Naive thymus-derived CD8-positive, alpha-beta T cell (primary cell): ENCODE measurements around the gene TWIST2. TPM values are rescaled to one million over a fixed set of nuclear protein-coding genes. Genes with fewer than 3 reads are reported as not detected.
A peak's percentile ranks its signal among the peaks of the same experiment; 100 is the strongest.

Experiments
- ATAC-seq, 2 donors: fragments of 150-1000 bp; cut with Tn5 transposase in 1 of 2; sonication (Bioruptor Pico), chemical (Tn5 transposase) in 1 of 2; 1 replicate in 1 of 2; 2 replicates in 1 of 2; pipeline ENCODE4 v1.10.0; 2021; ENCODE audit warnings: mild to moderate bottlenecking in 2 of 2, moderate library complexity in 2 of 2
- POLR2A ChIA-PET: fragments of 350-600 bp; sonication (Branson Sonifier 250); formaldehyde crosslinking; loops from one replicate; lab custom pipeline; 2021; ENCODE audit warnings: antibody characterized with exemption; lab: Charles Lee
- DNase-seq, 10 donors: peaks; one replicate each; pipeline versions ENCODE4 v3.0.0 to v3.0.0-alpha.2; 2020 to 2022
- H3K27ac Mint-ChIP-seq, 10 donors: one replicate each; pipeline ENCODE4 v1.8.0; 2020 to 2022; ENCODE audit warnings: mild to moderate bottlenecking in 10 of 10, mixed read lengths in 10 of 10, moderate library complexity in 4 of 10, inconsistent platforms in 1 of 10
- H3K27me3 Mint-ChIP-seq, 5 donors: one replicate each; pipeline ENCODE4 v1.8.0; 2021 to 2022; ENCODE audit warnings: mixed read lengths in 5 of 5
- H3K36me3 Mint-ChIP-seq, 3 donors: one replicate each; pipeline ENCODE4 v1.8.0; 2020 to 2022; ENCODE audit warnings: mixed read lengths in 3 of 3, mild to moderate bottlenecking in 2 of 3, inconsistent platforms in 1 of 3
- H3K4me1 Mint-ChIP-seq, 4 donors: one replicate each; pipeline ENCODE4 v1.8.0; 2021 to 2022; ENCODE audit warnings: mixed read lengths in 4 of 4
- H3K4me3 Mint-ChIP-seq, 10 donors: one replicate each; pipeline ENCODE4 v1.8.0; 2020 to 2022; ENCODE audit warnings: mild to moderate bottlenecking in 10 of 10, mixed read lengths in 10 of 10, moderate library complexity in 6 of 10, inconsistent platforms in 1 of 10
- H3K9me3 Mint-ChIP-seq, 9 donors: one replicate each; pipeline ENCODE4 v1.8.0; 2020 to 2022; ENCODE audit warnings: mixed read lengths in 9 of 9, mild to moderate bottlenecking in 3 of 9, inconsistent platforms in 1 of 9, moderate library complexity in 1 of 9
- polyA plus RNA-seq, 3 donors: library from polyadenylated mRNA; unstranded; fragments of 300-500 nt; fragmentation: Illumina TruSeq; gene quantifications; one replicate each; pipeline ENCODE4 v1.2.3, GENCODE V29; 2021
- total RNA-seq, 8 experiments: library from RNA in 2 of 8; stranded (reverse) in 2 of 8; gene quantifications; one replicate each; pipeline ENCODE4 v1.2.3 and lab custom pipeline; 2021 to 2026

Gene TWIST2
- total and polyA plus RNA-seq, 5 experiments from 2014 or later, result not detected

DNA sequence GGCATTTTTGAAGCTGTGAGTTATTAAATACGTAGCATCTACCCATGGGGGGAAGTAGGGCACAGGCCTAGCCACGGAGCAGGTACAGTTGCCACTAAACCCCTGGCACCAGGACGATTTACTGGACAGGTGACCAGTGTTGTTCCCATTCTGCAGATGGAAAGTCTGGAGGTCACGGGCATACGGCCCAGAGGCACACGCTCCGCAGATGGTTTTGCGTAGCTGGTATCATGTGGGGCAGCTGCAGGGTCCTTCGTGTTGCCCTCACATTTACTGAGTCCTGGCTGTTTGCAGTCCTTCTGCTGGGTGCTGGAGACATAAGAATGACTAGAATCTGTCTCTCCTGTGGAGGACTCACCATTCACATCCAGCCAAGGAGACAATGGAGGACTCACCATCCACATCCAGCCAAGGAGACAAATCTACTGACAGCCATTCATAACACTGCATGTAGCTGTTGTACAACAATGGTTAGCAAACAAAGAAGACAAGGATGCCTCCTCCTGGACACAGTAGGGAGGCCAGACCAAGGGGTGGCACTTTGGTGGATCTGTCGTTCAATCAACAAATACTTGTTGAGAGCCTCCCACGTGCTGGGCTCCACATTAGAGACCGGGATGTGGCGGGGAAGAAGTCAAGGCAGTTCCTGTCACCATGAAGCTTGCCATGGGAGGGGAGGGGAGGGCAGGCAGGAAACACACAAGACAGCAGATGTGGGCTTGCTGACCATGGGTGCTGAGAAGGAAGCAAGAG, 24.9 kb downstream of the TWIST2 start:
- Mint-ChIP-seq H3K4me3 (no peak overlapping the region), H3K27ac (no peak overlapping the region), H3K9me3 (peaks cover 0 to 14% (median 3%) of the 10 kb centered on the region in 9 donors), H3K36me3 (peaks cover 0 to 5% (median 0%) of the 10 kb centered on the region in 3 donors), H3K27me3 (peaks cover 5 to 32% (median 18%) of the 10 kb centered on the region in 5 donors), H3K4me1 (peaks cover 0 to under 1% (median 0%) of the 10 kb centered on the region in 4 donors)
- DNase-seq (peak in 1 of 10 donors; percentile 4), ATAC-seq (no peak)
- POLR2A ChIA-PET, result no interaction called here

- Mint-ChIP-seq H3K27ac (no peak overlapping the region), H3K27me3 (peaks cover 5 to 32% (median 18%) of the 10 kb centered on the region in 5 donors), H3K4me1 (no peaks in the 10 kb centered on the region), H3K9me3 (peaks cover 0 to 16% (median 3%) of the 10 kb centered on the region in 9 donors), H3K4me3 (no peak overlapping the region), H3K36me3 (peaks cover 0 to 5% (median 0%) of the 10 kb centered on the region in 3 donors)
- ATAC-seq (no peak), DNase-seq (peak in 1 of 10 donors; percentile 36)
- POLR2A ChIA-PET, result no interaction called here
Measured at GRCh38 chr2:238873381-238873801, 25.5 kb downstream of the TWIST2 start.

DNA sequence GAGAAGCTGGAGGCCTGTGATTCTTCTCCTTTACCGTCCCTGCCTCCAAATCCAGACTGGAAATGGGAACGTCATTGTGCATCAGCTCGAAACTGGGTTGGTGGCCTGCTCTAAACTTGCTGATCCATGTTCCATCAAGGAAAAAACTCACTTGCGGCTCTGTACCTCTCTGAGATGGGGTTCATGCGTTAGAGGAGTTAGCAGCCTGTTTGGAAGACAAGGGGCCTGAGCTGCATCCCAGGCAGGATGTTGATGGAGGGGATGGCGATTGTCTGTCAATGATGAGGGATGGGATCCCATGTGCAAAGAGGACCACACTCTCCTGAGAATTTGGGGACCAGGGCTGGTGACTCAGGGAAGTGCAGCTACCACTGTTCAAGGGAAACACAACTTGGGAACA, 26.0 kb downstream of the TWIST2 start:
- Mint-ChIP-seq H3K4me1 (no peaks in the 10 kb centered on the region), H3K27me3 (peaks cover 5 to 32% (median 18%) of the 10 kb centered on the region in 5 donors), H3K27ac (peak overlapping the region in 1 of 10 donors; percentile 8), H3K36me3 (peaks cover 0 to 5% (median 0%) of the 10 kb centered on the region in 3 donors), H3K4me3 (no peak overlapping the region), H3K9me3 (peaks cover 0 to 16% (median 3%) of the 10 kb centered on the region in 9 donors)
- no peak for ATAC-seq
- DNase-seq, result peak in 1 of 10 donors; percentile 9
- POLR2A ChIA-PET, result no interaction called here

DNA sequence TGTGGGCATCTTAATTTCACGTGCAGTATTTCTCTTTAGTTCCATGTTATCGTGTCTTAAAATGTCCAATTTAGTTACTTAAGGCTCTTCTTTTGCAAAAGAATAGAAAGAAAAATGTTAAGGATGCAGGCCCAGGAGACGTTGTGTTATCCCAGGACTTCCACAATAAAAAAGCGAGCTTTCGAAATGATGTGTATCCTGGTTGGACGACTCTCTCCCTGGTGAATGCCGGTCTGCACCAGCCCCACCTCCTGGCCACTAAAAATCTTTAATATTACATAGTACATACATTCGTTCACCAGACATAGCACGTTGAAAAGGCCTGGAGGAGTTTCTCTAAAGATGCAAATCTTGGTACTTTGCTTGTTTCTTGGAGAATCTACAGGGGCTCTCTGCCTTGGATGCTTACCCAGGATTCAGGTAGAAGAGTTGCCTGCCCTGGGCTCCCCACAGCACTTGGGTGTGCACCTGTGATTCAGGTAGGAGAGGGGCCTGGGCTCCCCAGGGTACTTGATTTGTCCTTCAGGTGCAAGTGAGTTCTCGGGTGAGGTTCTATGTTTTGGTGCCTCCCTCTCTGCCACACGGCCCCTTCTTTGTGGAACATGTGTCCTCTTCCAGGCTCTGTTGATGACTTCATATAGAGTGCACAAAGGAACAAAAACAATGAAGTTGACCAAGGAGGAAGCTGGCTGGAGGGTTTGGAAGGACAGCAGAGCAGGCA, 26.6 kb downstream of the TWIST2 start:
- no peaks in the 10 kb centered on the region for H3K4me1 Mint-ChIP-seq
- no peak overlapping the region for H3K4me3 Mint-ChIP-seq
- POLR2A ChIA-PET, result no interaction called here
- ATAC-seq (no peak), DNase-seq (peak in 1 of 10 donors; percentile 28)
- peaks cover 5 to 33% (median 21%) of the 10 kb centered on the region in 5 donors for H3K27me3 Mint-ChIP-seq
- peaks cover 0 to 5% (median 0%) of the 10 kb centered on the region in 3 donors for H3K36me3 Mint-ChIP-seq
- H3K9me3 Mint-ChIP-seq, result peaks cover 0 to 16% (median 3%) of the 10 kb centered on the region in 9 donors
- no peak overlapping the region for H3K27ac Mint-ChIP-seq

DNA sequence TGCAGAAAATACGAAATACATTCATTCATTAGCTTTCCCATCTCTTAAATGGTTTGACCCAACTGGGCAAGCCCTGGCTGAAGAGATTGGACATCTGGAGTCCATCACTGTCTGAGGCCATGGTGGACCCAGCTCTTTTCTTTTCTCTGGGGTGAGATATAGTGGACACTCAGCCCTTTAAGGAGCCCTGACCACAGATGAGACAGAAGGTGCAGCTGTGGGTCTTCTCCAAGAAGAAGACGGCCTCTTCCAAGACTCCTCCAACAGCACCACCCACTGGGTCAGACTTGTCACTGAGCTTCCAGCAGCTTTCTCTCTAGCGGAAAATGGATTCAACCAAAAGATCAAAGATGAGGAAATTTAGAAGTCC, 27.2 kb downstream of the TWIST2 start:
- Mint-ChIP-seq H3K4me1 (no peaks in the 10 kb centered on the region), H3K36me3 (peaks cover 0 to 5% (median 0%) of the 10 kb centered on the region in 3 donors), H3K27ac (no peak overlapping the region), H3K27me3 (peaks cover 7 to 33% (median 26%) of the 10 kb centered on the region in 5 donors), H3K9me3 (peaks cover 0 to 16% (median 3%) of the 10 kb centered on the region in 9 donors), H3K4me3 (no peak overlapping the region)
- DNase-seq (peak in 1 of 10 donors; percentile 23), ATAC-seq (no peak)
- POLR2A ChIA-PET, result no interaction called here

DNA sequence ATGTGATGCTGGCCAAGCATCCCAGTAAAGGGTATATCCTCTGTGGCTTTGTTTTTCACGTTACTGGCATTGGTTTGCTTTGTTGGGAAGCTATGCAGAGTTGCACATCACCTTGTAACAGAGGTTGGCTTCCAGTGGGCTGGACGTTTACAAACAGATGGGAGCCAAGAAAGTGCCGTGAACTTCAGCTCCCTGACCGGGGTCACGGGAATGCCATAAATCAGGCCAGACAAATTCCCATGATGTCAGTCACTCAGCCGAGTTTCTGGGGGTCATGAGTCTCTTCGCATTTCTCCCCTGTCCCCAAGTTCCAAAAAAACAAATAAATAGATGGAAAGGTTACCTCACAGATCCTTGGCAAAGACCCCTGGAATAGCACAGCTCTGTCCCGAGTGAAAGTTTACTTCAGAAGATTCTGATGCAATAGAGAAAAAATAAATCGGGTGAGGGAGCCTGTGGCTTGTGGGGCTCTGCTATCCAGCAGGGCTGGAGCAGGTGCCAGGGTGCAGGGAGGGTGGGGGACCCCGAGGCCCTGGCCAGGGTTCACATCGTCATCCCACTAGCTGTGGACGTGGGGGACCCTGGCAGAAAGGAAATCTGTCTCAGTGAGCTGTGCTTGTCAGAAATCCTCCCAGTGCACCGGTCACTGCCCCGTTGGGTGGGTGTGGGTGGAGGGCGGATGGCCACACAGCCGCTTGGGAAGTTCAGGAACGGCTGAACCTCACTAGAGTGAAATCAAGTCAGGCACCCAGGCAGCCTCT, 27.8 kb downstream of the TWIST2 start:
- POLR2A ChIA-PET, result no interaction called here
- ATAC-seq, result no peak
- no peaks in the 10 kb centered on the region for H3K4me1 Mint-ChIP-seq
- no peak overlapping the region for H3K27ac Mint-ChIP-seq
- peaks cover 0 to 16% (median 3%) of the 10 kb centered on the region in 9 donors for H3K9me3 Mint-ChIP-seq
- H3K4me3 Mint-ChIP-seq, result no peak overlapping the region
- peak in 1 of 10 donors; percentile 16 for DNase-seq
- peaks cover 0 to 5% (median 0%) of the 10 kb centered on the region in 3 donors for H3K36me3 Mint-ChIP-seq
- peaks cover 7 to 33% (median 26%) of the 10 kb centered on the region in 5 donors for H3K27me3 Mint-ChIP-seq

GRCh38 chr2:238876232-238876630, 28.3 kb downstream of the TWIST2 start:
- POLR2A ChIA-PET, result no interaction called here
- peak in 1 of 10 donors; percentile 4 for DNase-seq
- Mint-ChIP-seq H3K27me3 (peaks cover 7 to 33% (median 26%) of the 10 kb centered on the region in 5 donors), H3K9me3 (peaks cover 0 to 16% (median 3%) of the 10 kb centered on the region in 9 donors), H3K36me3 (peaks cover 0 to 5% (median 0%) of the 10 kb centered on the region in 3 donors), H3K4me1 (no peaks in the 10 kb centered on the region), H3K4me3 (no peak overlapping the region), H3K27ac (no peak overlapping the region)
- ATAC-seq, result no peak

- POLR2A ChIA-PET, result no interaction called here
- H3K9me3 Mint-ChIP-seq, result peaks cover 0 to 16% (median 3%) of the 10 kb centered on the region in 9 donors
- H3K4me3 Mint-ChIP-seq, result no peak overlapping the region
- H3K36me3 Mint-ChIP-seq, result peaks cover 0 to 5% (median 0%) of the 10 kb centered on the region in 3 donors
- DNase-seq, result peak in 1 of 10 donors; percentile 14
- peaks cover 9 to 37% (median 33%) of the 10 kb centered on the region in 5 donors for H3K27me3 Mint-ChIP-seq
- ATAC-seq, result no peak
- H3K27ac Mint-ChIP-seq, result no peak overlapping the region
- H3K4me1 Mint-ChIP-seq, result no peaks in the 10 kb centered on the region
Measured at GRCh38 chr2:238878051-238878735, 30.3 kb downstream of the TWIST2 start.

DNA sequence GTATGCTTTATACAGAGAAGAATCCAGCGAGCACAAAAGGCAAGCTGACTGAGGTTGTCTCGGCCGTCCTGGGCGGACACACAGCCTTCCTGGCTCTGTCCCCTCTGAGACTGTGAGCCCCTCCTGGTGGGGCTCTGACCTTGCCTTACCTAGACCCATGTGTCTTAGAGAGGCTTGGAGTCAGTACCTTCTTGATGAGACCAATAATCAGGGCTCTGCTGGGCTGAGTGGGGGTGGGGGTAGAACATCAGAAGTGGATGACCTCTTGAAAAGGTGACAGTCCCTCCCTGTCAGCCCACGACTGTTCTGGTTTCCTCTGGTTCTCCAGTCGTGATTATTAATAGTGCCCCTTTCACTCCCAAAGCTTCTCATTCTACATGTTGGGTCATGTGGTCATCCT, 31.2 kb downstream of the TWIST2 start:
- Mint-ChIP-seq H3K4me3 (no peak overlapping the region), H3K4me1 (no peaks in the 10 kb centered on the region), H3K27ac (no peak overlapping the region), H3K27me3 (peaks cover 7 to 38% (median 27%) of the 10 kb centered on the region in 5 donors), H3K36me3 (peaks cover 0 to 5% (median 0%) of the 10 kb centered on the region in 3 donors), H3K9me3 (peaks cover 0 to 16% (median 3%) of the 10 kb centered on the region in 9 donors)
- ATAC-seq, result no peak
- POLR2A ChIA-PET, result no interaction called here
- DNase-seq, result peak in 1 of 10 donors; percentile 40

DNA sequence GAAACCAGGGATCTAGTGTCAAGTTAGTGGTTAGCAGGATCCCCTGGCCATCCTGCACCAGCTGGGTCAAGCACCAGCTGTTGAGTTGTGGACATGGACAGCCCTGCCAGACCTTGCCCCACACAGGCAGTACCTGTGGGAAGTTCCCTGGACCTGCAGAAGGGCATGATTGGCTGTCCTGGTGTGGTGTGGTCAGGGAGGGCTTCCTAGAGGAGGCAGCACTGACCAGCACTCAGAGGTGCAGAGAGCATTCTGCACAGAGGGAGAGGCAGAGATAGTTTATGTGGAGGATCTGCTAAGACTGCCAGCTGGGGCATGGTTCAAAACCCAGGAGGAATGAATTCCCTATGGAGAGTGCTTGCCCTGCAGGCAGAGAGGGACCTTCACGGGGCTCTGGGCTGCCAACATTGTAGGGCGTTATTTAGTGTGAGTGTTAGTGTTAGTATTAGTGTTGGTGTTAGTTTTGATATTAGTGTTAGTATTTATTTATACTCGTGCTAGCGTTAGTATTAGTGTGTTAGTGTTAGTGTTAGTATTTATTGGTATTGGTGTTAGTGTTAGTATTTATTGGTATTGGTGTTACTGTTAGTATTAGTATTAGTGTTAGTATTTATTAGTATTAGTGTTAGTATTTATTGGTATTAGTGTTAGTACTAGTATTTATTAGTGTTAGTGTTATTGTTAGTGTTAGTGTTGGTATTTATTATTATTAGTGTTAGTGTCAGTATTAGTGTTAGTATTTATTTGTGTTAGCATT, 31.9 kb downstream of the TWIST2 start:
- Mint-ChIP-seq H3K4me1 (no peaks in the 10 kb centered on the region), H3K27me3 (peaks cover 7 to 36% (median 27%) of the 10 kb centered on the region in 5 donors), H3K27ac (no peak overlapping the region), H3K36me3 (peaks cover 0 to 5% (median 0%) of the 10 kb centered on the region in 3 donors), H3K9me3 (peaks cover 0 to 16% (median 3%) of the 10 kb centered on the region in 9 donors), H3K4me3 (no peak overlapping the region)
- DNase-seq, result peak in 1 of 10 donors; percentile 30
- no peak for ATAC-seq
- POLR2A ChIA-PET, result no interaction called here

DNA sequence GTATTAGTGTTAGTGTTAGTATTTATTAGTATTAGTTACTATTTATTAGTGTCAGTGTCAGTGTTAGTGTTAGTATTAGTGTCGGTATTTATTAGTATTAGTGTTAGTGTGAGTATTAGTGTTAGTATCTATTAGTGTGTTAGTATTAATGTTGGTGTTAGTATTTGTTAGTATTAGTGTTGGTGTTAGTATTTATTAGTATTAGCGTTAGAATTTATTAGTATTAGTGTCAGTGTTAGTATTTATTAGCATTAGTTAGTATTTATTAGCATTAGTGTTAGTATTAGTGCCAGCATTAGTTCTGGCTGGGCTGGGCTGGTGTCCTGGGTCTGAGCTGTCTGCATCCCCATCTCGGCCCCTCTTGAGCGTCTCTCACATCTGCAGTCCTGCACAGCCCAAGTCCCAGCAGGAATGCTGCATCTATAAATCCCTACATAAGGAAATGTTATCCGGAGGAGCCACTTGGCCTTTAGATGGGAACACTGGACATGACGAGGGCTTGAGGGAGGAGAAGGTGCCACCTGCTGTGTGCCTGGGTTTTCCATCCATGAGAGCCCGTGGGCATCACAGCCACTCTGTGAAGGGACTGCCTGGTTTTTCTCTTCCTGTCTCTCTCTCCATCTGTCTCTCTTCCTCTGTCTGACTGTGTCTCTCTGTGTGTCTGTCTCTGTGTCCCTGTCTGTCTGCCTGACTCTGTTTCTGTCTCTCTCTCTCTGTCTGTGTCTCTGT, 33.6 kb downstream of the TWIST2 start:
- H3K4me1 Mint-ChIP-seq, result peaks cover 0 to 4% (median 0%) of the 10 kb centered on the region in 4 donors

More for the DNA sequence above, 33.6 kb downstream of the TWIST2 start:
- ATAC-seq (peak; percentile 30 to 63), DNase-seq (peak in 2 of 10 donors; percentile 16 to 36)
- POLR2A ChIA-PET, result no interaction called here
- H3K27me3 Mint-ChIP-seq, result peaks cover 5 to 35% (median 29%) of the 10 kb centered on the region in 5 donors
- no peak overlapping the region for H3K4me3 Mint-ChIP-seq
- H3K9me3 Mint-ChIP-seq, result peaks cover 0 to 14% (median 3%) of the 10 kb centered on the region in 9 donors
- peaks cover 0 to 5% (median 0%) of the 10 kb centered on the region in 3 donors for H3K36me3 Mint-ChIP-seq
- no peak overlapping the region for H3K27ac Mint-ChIP-seq
